BE2C (cell line): Measurements from ENCODE around the gene ELAVL1.

Experiments
- DNase-seq: peaks from one replicate; pipeline ENCODE4 v3.0.0-alpha.2; 2020
- H3K27me3 ChIP-seq: fragments of 250-450 bp; sonication (Bioruptor Pico); 2 replicates; pipeline ENCODE4 v1.5.1; 2020; ENCODE audit warnings: mild to moderate bottlenecking
- H3K36me3 ChIP-seq: fragments of 250-450 bp; sonication (Bioruptor Pico); 2 replicates; pipeline ENCODE4 v1.5.1; 2020; ENCODE audit warnings: mild to moderate bottlenecking
- H3K4me1 ChIP-seq: fragments of 250-450 bp; sonication (Bioruptor Pico); 2 replicates; pipeline ENCODE4 v1.5.1; 2020
- H3K4me3 ChIP-seq: 2 replicates; pipeline ENCODE4 v1.5.1; 2011; ENCODE audit warnings: low read depth, low read length
- H3K9me3 ChIP-seq: fragments of 250-450 bp; sonication (Bioruptor Pico); 2 replicates; pipeline ENCODE4 v1.5.1; 2020
- TF ChIP-seq, protein P1 (sequence below): IDR thresholded peaks from 2 replicates; pipeline ENCODE4 v1.5.1; 2012; ENCODE audit warnings: mild to moderate bottlenecking, low read depth, low read length

The ELAVL1 gene

DNA sequence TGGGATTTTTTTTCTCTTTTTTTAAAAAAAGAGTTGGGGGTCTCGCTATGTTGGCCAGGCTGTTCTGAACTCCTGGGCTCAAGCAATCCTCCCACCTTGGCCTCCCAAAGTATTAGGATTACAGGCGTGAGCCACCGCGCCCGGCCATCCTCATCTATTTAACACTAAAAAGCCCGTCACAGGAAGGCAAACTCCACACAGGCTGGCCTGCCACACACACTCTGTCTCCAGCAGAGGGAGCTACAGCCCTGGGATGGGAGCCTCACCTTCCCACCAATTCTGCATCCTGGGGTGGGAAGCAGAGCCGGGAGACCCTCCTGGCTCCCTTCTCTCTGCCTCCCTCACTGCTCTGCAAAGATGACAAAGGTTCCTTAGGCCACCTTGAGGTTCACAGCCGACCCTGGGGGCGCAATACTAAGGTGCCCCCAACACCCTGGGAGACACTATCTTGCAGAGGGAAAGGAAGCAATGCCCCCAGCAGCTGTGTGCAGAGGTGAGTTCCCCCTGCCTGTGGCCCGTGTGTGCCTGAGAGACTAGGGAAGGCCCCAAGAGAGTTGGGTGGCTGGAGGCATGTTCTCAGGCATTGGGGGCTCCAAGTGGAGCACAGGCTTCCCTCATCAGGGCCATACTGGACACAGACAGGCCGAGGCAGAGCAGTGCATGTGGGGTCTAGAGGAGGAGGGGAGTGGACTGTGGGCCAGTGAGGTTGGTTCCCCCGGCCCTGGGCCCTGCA is 34.6 kb downstream of the ELAVL1 start:
- Histone ChIP-seq H3K27me3 (no peaks in the 10 kb centered on the region), H3K4me3 (no peak overlapping the region), H3K9me3 (no peaks in the 10 kb centered on the region), H3K4me1 (no peaks in the 10 kb centered on the region), H3K36me3 (peaks cover 63% of the 10 kb centered on the region)
- TF ChIP-seq, protein P1, sequence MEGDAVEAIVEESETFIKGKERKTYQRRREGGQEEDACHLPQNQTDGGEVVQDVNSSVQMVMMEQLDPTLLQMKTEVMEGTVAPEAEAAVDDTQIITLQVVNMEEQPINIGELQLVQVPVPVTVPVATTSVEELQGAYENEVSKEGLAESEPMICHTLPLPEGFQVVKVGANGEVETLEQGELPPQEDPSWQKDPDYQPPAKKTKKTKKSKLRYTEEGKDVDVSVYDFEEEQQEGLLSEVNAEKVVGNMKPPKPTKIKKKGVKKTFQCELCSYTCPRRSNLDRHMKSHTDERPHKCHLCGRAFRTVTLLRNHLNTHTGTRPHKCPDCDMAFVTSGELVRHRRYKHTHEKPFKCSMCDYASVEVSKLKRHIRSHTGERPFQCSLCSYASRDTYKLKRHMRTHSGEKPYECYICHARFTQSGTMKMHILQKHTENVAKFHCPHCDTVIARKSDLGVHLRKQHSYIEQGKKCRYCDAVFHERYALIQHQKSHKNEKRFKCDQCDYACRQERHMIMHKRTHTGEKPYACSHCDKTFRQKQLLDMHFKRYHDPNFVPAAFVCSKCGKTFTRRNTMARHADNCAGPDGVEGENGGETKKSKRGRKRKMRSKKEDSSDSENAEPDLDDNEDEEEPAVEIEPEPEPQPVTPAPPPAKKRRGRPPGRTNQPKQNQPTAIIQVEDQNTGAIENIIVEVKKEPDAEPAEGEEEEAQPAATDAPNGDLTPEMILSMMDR = peak; percentile 89
- DNase-seq = peak; percentile 70

DNA sequence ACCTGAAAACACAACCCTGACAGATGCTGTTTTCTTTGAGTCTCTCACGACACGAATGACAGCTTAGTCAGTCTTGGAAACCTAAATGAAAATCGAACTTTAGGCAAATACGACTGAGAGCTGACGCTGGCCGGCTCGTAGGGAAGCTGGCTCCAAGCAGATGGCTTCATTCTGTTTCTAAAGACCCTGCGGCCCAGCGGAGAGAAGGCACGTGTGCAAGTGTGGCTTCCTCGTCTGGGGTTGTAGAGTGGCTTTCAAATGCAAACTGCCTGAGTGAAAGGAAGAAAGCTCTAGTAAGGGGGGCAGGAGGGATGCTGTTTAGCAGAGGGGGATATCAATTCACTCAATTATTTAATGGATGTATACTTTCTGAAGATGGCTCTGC is 35.9 kb downstream of the ELAVL1 start:
- TF ChIP-seq, protein P1 = no peak
- no peak overlapping the region for H3K4me3 ChIP-seq
- H3K27me3 ChIP-seq = no peaks in the 10 kb centered on the region
- H3K4me1 ChIP-seq = no peaks in the 10 kb centered on the region
- H3K36me3 ChIP-seq = peaks cover 68% of the 10 kb centered on the region
- no peak for DNase-seq
- no peaks in the 10 kb centered on the region for H3K9me3 ChIP-seq

DNA sequence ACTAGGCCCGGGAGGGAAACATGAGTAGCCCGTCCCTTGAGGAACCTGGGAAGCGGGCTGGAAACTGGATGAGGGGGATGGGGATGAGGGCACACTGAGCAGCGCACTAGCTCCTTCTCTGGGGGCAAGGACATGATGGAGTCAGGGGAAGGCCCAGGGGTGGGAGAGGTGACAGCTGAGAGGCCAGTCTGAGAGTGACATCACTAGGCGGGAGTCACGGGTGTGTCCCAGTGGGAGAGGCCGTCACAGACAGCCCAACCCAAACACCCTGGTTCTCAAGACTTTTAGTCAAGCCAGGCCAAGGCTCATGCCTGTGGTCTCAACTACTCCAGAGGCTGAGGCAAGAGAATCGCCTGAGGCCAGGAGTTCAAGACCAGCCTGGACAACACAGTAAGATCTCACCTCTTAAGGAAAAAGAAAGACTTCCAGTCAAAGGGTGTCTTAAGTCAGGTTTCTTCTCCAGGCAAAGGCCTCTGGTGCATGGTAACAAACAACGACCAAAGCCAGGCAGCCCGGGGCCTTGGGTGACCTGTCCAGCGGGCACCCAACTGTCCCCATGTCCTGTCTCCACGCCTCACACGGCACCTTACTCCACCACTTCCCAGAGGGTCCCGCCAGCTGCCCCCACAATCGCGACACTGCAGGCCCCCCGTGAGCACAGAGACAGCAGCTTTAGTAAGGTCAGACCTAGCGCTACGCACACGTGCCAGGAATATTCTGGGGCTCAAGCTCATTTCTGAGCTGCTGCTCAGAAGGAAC is 36.5 kb downstream of the ELAVL1 start:
- no peaks in the 10 kb centered on the region for H3K9me3 ChIP-seq
- TF ChIP-seq, protein P1 = no peak
- H3K4me3 ChIP-seq = no peak overlapping the region
- no peaks in the 10 kb centered on the region for H3K4me1 ChIP-seq
- peaks cover 65% of the 10 kb centered on the region for H3K36me3 ChIP-seq
- DNase-seq = no peak
- no peaks in the 10 kb centered on the region for H3K27me3 ChIP-seq

DNA sequence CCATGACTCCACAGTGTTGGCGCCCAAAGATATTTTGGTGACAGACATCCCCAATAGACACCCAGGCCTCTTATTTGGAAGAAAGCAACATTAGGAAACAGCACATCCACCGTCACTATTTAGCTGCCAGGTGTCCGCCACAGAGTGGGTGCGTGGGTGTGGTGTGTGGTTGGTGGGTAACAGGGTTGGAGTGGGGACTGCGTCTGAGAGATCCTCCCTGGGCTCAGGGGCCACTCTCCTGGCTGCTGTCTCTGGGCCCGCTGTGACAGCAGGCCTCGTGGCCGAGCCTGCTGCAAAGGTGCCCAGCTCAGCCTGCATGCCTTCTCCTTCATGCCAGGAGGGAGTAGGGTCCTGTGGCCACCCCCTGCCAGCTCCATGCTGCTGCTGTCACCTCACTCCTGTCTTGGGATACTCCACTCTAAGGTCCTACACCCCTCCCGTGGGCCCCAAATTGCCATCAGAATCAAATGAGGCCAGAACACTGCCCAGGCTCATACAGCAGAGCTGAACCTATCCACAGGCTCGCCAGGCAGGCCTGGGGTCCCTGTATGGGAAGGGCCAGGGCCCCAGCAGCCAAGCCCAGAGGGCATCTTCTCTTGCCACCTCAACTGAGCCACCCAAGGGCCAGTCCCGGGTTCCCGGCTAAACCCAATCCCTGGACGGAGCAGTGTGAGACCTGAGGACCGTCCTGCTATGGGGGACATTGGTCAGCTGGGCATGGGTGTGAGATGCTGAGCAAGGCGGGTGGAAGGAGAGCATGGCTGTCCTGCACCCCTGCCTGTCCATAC is 37.2 kb downstream of the ELAVL1 start:
- Histone ChIP-seq H3K9me3 (no peaks in the 10 kb centered on the region), H3K4me1 (no peaks in the 10 kb centered on the region), H3K36me3 (peaks cover 64% of the 10 kb centered on the region), H3K4me3 (no peak overlapping the region), H3K27me3 (no peaks in the 10 kb centered on the region)
- TF ChIP-seq, protein P1 = no peak
- no peak for DNase-seq

DNA sequence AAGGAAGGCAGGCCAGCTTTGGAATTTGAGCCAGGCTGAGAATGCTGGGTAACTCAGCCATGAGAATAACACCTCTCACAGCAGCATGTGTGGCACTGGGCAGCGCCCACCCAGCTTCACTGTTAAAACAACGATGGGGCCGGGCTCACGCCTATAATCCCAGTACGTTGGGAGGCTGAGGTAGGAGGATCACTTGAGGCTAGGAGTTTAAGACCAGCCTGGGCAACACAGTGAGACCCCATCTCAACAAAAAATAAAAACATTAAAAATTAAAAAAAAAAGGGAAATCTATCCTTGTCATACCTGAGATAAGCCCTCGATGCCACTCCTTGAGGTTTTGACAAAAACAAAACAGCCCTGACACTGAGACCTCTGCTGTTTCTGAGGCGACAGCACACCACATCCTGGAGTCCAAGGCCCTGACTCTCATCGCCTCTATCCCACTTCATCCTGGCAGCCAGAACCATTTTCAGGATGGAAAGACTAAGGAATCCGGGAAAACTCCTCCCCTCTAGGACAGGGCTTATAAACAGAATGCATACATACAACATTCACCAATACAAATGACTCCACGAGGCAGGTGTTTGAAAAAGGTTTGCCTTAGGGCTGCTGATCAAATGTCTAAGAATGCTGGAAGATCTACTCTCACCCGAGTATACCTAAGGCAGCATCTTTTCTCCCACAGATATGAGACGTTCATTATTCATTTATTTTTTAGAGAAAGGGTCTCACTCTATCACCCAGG is 39.3 kb downstream of the ELAVL1 start:
- Histone ChIP-seq H3K36me3 (peaks cover 66% of the 10 kb centered on the region), H3K27me3 (no peaks in the 10 kb centered on the region), H3K4me1 (no peaks in the 10 kb centered on the region), H3K9me3 (no peaks in the 10 kb centered on the region), H3K4me3 (no peak overlapping the region)
- TF ChIP-seq, protein P1 = no peak
- no peak for DNase-seq
